Chondrocyte (in vitro differentiated cells): ENCODE measurements around the gene PFN1. TPM values are rescaled to one million over a fixed set of nuclear protein-coding genes. Genes with fewer than 3 reads are reported as not detected.

Experiments used
- DNase-seq: peaks from one replicate; pipeline ENCODE4 v3.0.0; 2021; ENCODE audit warnings: mixed read lengths, low spot score
- H3K27ac Mint-ChIP-seq: one replicate; pipeline ENCODE4 v1.8.0; 2021; ENCODE audit warnings: mild to moderate bottlenecking, moderate library complexity, mixed read lengths; ENCODE audit not compliant: unreplicated experiment
- H3K27me3 Mint-ChIP-seq: 2 replicates; pipeline ENCODE4 v1.8.0; 2021; ENCODE audit warnings: low read depth, mixed read lengths
- H3K36me3 Mint-ChIP-seq: 2 replicates; pipeline ENCODE4 v1.8.0; 2021; ENCODE audit warnings: low read depth, mixed read lengths
- H3K4me1 Mint-ChIP-seq: 2 replicates; pipeline ENCODE4 v1.8.0; 2021; ENCODE audit warnings: low read depth, mild to moderate bottlenecking, mixed read lengths
- H3K4me3 Mint-ChIP-seq: one replicate; pipeline ENCODE4 v1.8.0; 2021; ENCODE audit warnings: mild to moderate bottlenecking, moderate library complexity, mixed read lengths; ENCODE audit not compliant: unreplicated experiment
- H3K9me3 Mint-ChIP-seq: 2 replicates; pipeline ENCODE4 v1.8.0; 2021; ENCODE audit warnings: low read depth, mixed read lengths
- total RNA-seq: library from RNA; stranded (reverse); gene quantifications from 3 replicates; pipeline ENCODE4 v1.2.1, GENCODE V29; 2021
- TF ChIP-seq, protein P1 (sequence below): fragments of 200-600 bp; sonication (generic); IDR thresholded peaks from 2 replicates; pipeline ENCODE4 v1.5.0; 2021; ENCODE audit warnings: antibody characterized with exemption, mild to moderate bottlenecking, moderate library complexity

Gene PFN1
- total RNA-seq, 1 donor from 2014 or later, result 766 TPM

DNA sequence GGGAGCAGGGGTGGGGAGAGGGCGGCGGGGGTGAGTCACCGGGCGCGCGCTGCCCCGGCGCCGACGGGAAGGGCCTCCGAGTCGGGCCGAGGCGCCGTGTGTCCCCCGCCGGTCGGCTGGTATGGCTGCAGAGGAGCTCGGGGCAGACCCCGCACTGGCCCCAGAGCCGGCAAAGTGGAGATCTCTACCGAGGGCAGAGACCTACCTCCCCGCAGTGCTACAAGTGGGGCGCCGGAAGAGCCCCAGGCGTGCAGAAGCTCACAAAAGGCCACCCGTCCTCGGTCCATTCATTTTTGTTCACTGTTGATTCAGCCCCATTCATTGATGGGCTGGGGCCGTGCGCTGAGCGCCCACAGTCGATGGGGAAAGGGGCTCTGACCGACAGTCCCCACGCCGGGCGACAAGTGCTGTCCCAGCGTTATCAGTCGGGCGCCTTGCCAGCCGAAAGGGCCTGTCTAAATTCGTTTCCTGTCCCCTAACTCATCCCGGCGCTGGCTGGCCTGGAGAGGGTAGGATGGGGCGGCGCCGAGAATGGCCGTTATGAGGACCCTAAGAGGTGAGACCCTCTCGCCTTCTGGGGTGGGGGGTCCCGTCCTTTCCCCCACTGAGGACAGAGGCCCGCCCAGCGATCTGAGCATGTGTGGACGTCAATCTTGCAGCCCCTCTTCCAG, 1.9 kb upstream of the PFN1 start:
- no peaks in the 10 kb centered on the region for H3K27me3 Mint-ChIP-seq
- peak overlapping the region; percentile 87 for H3K27ac Mint-ChIP-seq
- DNase-seq, result peak; percentile 94
- H3K36me3 Mint-ChIP-seq, result peaks cover 16% of the 10 kb centered on the region
- peaks cover 57% of the 10 kb centered on the region for H3K4me1 Mint-ChIP-seq
- H3K9me3 Mint-ChIP-seq, result no peaks in the 10 kb centered on the region
- H3K4me3 Mint-ChIP-seq, result peak overlapping the region; percentile 68
- TF ChIP-seq, protein P1, sequence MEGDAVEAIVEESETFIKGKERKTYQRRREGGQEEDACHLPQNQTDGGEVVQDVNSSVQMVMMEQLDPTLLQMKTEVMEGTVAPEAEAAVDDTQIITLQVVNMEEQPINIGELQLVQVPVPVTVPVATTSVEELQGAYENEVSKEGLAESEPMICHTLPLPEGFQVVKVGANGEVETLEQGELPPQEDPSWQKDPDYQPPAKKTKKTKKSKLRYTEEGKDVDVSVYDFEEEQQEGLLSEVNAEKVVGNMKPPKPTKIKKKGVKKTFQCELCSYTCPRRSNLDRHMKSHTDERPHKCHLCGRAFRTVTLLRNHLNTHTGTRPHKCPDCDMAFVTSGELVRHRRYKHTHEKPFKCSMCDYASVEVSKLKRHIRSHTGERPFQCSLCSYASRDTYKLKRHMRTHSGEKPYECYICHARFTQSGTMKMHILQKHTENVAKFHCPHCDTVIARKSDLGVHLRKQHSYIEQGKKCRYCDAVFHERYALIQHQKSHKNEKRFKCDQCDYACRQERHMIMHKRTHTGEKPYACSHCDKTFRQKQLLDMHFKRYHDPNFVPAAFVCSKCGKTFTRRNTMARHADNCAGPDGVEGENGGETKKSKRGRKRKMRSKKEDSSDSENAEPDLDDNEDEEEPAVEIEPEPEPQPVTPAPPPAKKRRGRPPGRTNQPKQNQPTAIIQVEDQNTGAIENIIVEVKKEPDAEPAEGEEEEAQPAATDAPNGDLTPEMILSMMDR, result no peak

DNA sequence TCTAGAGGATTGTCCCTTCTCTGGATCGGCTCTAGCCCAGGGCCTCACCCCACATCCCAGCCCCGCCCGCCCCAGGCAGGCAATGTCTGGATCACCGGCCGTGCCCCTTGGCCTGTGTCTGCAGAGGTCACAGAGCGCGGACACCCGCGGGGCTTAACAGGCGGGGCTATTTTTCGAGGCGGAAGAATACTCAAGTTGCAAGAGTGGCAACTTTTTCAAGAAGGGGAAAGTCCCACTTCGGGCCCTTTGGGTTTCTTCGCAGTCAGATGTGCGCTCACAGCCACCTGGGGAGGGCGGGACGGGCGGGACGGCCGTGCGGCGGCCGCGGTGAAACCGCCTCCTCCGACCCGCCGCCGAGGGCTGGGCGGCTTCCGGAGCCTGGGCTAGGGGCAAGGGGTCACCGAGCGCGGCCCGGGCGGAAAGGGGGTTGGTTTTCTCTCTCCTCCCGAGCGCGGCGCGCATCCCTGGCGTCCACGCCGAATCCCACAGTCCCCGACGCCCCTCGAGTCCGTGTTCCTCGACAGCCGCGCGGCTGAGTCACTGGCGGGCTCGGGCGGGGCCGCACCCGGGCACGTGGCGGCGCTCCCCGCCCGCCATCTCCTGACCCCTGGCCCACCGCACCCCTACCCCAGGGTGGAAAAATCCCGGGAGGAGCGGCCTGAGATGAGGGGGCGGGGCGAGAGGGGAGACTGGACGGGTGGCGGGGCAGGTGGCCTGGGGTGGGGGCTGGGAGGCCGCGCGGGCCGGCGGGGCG, 1.2 kb upstream of the PFN1 start:
- H3K27me3 Mint-ChIP-seq, result no peaks in the 10 kb centered on the region
- H3K4me1 Mint-ChIP-seq, result peaks cover 64% of the 10 kb centered on the region
- peak overlapping the region; percentile 96 for H3K4me3 Mint-ChIP-seq
- H3K36me3 Mint-ChIP-seq, result peaks cover 18% of the 10 kb centered on the region
- H3K27ac Mint-ChIP-seq, result peak overlapping the region; percentile 82
- H3K9me3 Mint-ChIP-seq, result no peaks in the 10 kb centered on the region
- DNase-seq, result no peak
- TF ChIP-seq, protein P1, result no peak

DNA sequence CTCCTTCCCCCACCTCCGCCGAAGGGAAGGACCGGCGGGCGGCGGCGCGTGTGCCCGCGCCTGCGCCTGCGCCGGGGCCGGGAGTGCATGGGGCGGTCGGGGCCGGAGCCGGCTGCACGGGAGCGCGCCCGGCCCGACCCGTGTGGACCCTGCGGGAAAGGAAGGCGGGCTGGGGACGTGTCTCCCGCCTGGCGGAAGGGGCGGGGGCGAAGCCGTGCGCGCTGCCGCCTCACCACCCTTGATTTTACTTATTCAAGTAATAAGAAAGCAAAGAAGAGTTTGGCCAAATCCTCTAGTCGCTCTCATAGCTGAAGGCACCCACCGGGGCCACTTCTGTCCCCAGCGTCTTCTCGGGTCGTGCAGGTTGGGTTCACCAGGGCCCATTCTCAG, 596 bp upstream of the PFN1 start:
- H3K4me1 Mint-ChIP-seq, result peaks cover 67% of the 10 kb centered on the region

DNA sequence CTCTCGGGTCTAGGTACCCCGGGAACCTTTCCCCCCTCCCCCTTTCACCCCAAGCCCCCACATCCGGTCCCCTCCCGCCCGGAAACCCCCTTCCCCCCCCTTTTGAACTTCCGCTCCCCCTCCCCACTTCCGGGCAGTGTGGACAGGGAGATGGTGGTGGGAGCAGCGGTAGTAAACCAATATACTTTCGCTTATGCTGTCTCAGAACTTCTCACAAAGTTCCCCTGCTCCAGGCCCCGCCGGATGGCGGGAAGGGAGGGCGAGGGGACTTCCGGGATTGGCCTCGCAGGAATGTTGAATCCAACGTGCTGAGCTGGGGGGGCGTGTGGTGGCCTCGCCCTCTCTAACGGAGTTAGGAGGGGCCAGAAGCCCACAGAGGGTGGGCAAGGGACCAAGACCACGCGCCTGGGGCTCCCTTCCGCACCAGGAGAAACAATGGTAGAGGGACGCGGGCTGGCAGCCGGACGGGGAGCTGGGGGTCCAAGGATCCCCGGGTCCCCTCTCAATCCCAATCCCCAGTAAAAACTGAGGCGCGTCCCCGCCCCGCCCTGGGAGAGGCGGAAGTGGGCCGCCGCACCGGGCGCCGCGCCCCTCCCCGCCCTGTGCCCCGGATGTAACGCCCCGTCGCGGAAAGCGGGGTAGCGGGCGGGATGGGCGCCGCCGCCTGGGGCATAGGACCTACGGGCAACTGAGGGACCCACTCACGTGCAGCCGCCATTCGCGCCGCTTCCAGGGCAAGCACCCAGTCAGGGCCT, 742 bp downstream of the PFN1 start:
- no peaks in the 10 kb centered on the region for H3K9me3 Mint-ChIP-seq
- peaks cover 23% of the 10 kb centered on the region for H3K36me3 Mint-ChIP-seq
- peaks cover 62% of the 10 kb centered on the region for H3K4me1 Mint-ChIP-seq
- peak overlapping the region; percentile 92 for H3K27ac Mint-ChIP-seq
- peak overlapping the region; percentile 96 for H3K4me3 Mint-ChIP-seq
- H3K27me3 Mint-ChIP-seq, result no peaks in the 10 kb centered on the region
- TF ChIP-seq, protein P1, result no peak
- DNase-seq, result no peak

More for the DNA sequence above, 596 bp upstream of the PFN1 start:
- DNase-seq, result peak; percentile 95
- no peaks in the 10 kb centered on the region for H3K9me3 Mint-ChIP-seq
- H3K36me3 Mint-ChIP-seq, result peaks cover 18% of the 10 kb centered on the region
- TF ChIP-seq, protein P1, result no peak
- no peaks in the 10 kb centered on the region for H3K27me3 Mint-ChIP-seq
- peak overlapping the region; percentile 99 for H3K27ac Mint-ChIP-seq
- H3K4me3 Mint-ChIP-seq, result peak overlapping the region; percentile 96

DNA sequence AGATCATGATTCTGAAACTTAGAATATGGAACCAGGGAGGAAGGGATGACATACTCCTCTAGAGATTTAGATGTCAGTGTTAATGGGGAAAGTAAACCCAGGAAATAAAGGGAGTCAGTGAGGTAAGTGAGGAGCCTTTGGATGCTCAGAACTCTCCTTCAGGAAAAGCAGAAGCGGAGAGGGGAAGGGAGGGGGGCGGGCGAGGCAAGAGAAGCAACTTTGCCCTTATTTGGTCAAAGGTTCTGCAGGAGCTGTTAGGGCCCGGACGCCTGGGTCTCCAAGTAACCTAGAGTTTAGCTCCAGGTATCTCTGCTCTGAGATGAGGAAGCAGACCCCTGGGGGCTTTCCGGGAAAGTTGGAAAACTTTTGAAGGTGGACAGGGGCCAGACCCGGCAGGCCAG, 1.3 kb downstream of the PFN1 start:
- Mint-ChIP-seq H3K4me1 (peaks cover 68% of the 10 kb centered on the region), H3K27ac (peak overlapping the region; percentile 94), H3K27me3 (no peaks in the 10 kb centered on the region), H3K4me3 (peak overlapping the region; percentile 96), H3K9me3 (no peaks in the 10 kb centered on the region), H3K36me3 (peaks cover 23% of the 10 kb centered on the region)
- DNase-seq, result no peak
- TF ChIP-seq, protein P1, result no peak
